ENCODE results near the gene HAP1.

DNA sequence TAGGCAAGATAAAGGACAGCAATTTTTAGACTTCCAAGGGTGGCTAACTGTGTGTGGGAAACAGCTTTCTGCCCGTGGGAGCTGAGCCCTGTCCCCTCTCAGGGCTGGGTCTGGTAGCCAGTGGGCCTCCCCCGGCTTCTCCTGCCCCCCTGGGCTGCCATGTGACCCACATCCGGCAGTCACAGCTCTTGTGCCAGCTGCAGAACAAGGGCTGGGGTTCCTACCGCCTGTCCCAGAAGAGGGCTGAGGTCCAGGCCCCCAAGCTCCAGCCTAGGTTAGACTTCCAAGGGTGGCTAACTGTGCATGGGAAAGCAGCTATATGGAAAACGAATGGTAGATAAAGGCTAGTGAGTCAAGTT lies 16.2 kb downstream of the HAP1 start:
- no peak for TF ChIP-seq POLR2A (IDR thresholded peaks at IDR 0.05)
- TF ChIP-seq CTCF (IDR thresholded peaks at IDR 0.05) = no peak

All from esophagus squamous epithelium (tissue), 4 donors.